Activated T-helper 2 cell treated with anti-CD3 and anti-CD28 coated beads, Interferon-gamma antibody, Interleukin-2, Interleukin-4, amounts not matched to agents 10 μg/mL and 5 μg/mL and 100 μg/mL, durations not matched to agents 14 hours and 24 hours and 36 hours (primary cell): Measurements from ENCODE around the gene SLC6A13. TPM values are rescaled to one million over a fixed set of nuclear protein-coding genes. Genes with fewer than 3 reads are reported as not detected.

Source experiments
- DNase-seq: peaks from one replicate; pipeline ENCODE4 v3.0.0; 2021; ENCODE audit warnings: low spot score
- H3K27ac Mint-ChIP-seq: one replicate; pipeline ENCODE4 v1.8.0; 2021; ENCODE audit warnings: mixed read lengths
- H3K27me3 Mint-ChIP-seq: one replicate; pipeline ENCODE4 v1.8.0; 2021; ENCODE audit warnings: low read depth, mixed read lengths
- H3K36me3 Mint-ChIP-seq: one replicate; pipeline ENCODE4 v1.8.0; 2021; ENCODE audit warnings: low read depth, mixed read lengths
- H3K4me1 Mint-ChIP-seq: one replicate; pipeline ENCODE4 v1.8.0; 2021; ENCODE audit warnings: low read depth, mixed read lengths
- H3K4me3 Mint-ChIP-seq: one replicate; pipeline ENCODE4 v1.8.0; 2021; ENCODE audit warnings: low read depth, mild to moderate bottlenecking, moderate library complexity, mixed read lengths
- H3K9me3 Mint-ChIP-seq: one replicate; pipeline ENCODE4 v1.8.0; 2021; ENCODE audit warnings: mixed read lengths
- intact Hi-C: fragments of 100-400 bp; cut with micrococcal nuclease; formaldehyde crosslinking; loops from one replicate; pipeline ENCODE4 v1.15.1; 2023
- total RNA-seq: library from RNA; stranded (reverse); gene quantifications from 2 replicates; pipeline ENCODE4 v1.2.3, GENCODE V29; 2022

SLC6A13 gene
- total RNA-seq, 1 donor from 2014 or later, result 0.21 TPM

DNA sequence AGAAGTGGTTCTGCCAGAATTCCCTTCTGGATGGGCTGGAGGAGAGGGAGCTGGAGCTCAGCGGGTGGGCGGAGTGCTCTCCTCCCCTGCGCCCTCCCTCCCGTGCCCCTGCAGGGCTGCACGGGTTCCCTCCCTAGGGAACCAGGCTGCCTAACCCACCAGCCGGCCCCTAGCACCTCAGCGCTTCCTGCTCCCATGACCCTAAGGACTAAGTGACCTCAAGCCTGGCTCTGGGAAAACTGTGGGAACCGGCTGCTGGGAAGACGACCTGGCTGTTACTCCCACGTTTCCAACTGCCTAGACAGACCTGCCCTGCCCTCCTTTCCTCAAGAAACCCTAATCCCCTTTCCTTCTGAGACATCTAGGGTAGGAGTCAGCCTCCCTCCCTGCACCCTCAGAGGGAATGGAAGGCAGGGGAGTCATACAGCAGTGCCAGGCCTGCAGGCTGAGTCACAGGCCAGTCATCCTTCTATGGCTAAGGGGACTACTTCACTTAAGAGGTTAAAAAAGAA lies 80.2 kb downstream of the SLC6A13 start:
- DNase-seq, result no peak
- no peak overlapping the region for H3K4me3 Mint-ChIP-seq
- H3K36me3 Mint-ChIP-seq, result no peaks in the 10 kb centered on the region
- intact Hi-C loops, result no loop called here
- H3K27me3 Mint-ChIP-seq, result peaks cover 2% of the 10 kb centered on the region
- H3K27ac Mint-ChIP-seq, result no peak overlapping the region
- H3K9me3 Mint-ChIP-seq, result no peaks in the 10 kb centered on the region
- H3K4me1 Mint-ChIP-seq, result peaks cover 6% of the 10 kb centered on the region

GRCh38 chr12:181921-182320 lies 80.7 kb downstream of the SLC6A13 start:
- H3K4me3 Mint-ChIP-seq, result no peak overlapping the region
- intact Hi-C loops, result no loop called here
- H3K27ac Mint-ChIP-seq, result no peak overlapping the region
- DNase-seq, result no peak
- H3K4me1 Mint-ChIP-seq, result peaks cover 6% of the 10 kb centered on the region
- H3K36me3 Mint-ChIP-seq, result no peaks in the 10 kb centered on the region
- H3K27me3 Mint-ChIP-seq, result peaks cover 2% of the 10 kb centered on the region
- H3K9me3 Mint-ChIP-seq, result no peaks in the 10 kb centered on the region

- H3K4me3 Mint-ChIP-seq, result no peak overlapping the region
- no peak for DNase-seq
- H3K36me3 Mint-ChIP-seq, result no peaks in the 10 kb centered on the region
- intact Hi-C loops, result no loop called here
- H3K9me3 Mint-ChIP-seq, result no peaks in the 10 kb centered on the region
- H3K27ac Mint-ChIP-seq, result no peak overlapping the region
- peaks cover 6% of the 10 kb centered on the region for H3K4me1 Mint-ChIP-seq
- H3K27me3 Mint-ChIP-seq, result peaks cover 2% of the 10 kb centered on the region
These were observed 82.2 kb downstream of the SLC6A13 start for GRCh38 chr12:180445-180844.

DNA sequence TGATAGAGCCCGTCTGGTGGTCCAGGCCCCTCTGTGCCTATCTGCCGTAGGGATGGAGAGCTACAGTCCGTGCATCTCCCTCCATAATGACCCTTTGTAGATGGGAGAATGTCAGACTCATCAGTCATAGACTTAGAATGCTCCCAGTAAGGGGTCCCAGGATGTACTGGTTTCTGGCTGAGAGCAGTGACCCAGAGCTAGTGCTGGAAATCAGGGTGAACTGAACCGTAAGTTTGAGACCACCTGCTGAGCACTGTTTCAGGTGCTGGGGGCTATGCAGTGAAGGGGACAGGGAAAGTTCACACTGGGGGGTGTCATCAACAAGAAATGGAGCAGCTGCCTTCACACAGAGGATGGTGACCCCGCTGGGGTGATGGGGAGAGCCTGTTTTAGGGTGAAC lies 82.8 kb downstream of the SLC6A13 start:
- Mint-ChIP-seq H3K4me1 (peaks cover 6% of the 10 kb centered on the region), H3K27me3 (peaks cover 2% of the 10 kb centered on the region), H3K27ac (no peak overlapping the region), H3K36me3 (no peaks in the 10 kb centered on the region), H3K4me3 (no peak overlapping the region), H3K9me3 (no peaks in the 10 kb centered on the region)
- no peak for DNase-seq
- intact Hi-C loops, result no loop called here

- H3K4me1 Mint-ChIP-seq, result peaks cover 6% of the 10 kb centered on the region
- H3K4me3 Mint-ChIP-seq, result no peak overlapping the region
- no peak overlapping the region for H3K27ac Mint-ChIP-seq
- no peaks in the 10 kb centered on the region for H3K9me3 Mint-ChIP-seq
- intact Hi-C loops, result no loop called here
- H3K27me3 Mint-ChIP-seq, result no peaks in the 10 kb centered on the region
- DNase-seq, result no peak
- H3K36me3 Mint-ChIP-seq, result no peaks in the 10 kb centered on the region
These were observed 83.3 kb downstream of the SLC6A13 start for GRCh38 chr12:179131-179884.

GRCh38 chr12:178829-179109 lies 83.9 kb downstream of the SLC6A13 start:
- H3K27me3 Mint-ChIP-seq, result no peaks in the 10 kb centered on the region
- intact Hi-C loops, result no loop called here
- no peaks in the 10 kb centered on the region for H3K9me3 Mint-ChIP-seq
- H3K4me1 Mint-ChIP-seq, result peaks cover 6% of the 10 kb centered on the region
- H3K27ac Mint-ChIP-seq, result no peak overlapping the region
- no peak for DNase-seq
- no peak overlapping the region for H3K4me3 Mint-ChIP-seq
- no peaks in the 10 kb centered on the region for H3K36me3 Mint-ChIP-seq

DNA sequence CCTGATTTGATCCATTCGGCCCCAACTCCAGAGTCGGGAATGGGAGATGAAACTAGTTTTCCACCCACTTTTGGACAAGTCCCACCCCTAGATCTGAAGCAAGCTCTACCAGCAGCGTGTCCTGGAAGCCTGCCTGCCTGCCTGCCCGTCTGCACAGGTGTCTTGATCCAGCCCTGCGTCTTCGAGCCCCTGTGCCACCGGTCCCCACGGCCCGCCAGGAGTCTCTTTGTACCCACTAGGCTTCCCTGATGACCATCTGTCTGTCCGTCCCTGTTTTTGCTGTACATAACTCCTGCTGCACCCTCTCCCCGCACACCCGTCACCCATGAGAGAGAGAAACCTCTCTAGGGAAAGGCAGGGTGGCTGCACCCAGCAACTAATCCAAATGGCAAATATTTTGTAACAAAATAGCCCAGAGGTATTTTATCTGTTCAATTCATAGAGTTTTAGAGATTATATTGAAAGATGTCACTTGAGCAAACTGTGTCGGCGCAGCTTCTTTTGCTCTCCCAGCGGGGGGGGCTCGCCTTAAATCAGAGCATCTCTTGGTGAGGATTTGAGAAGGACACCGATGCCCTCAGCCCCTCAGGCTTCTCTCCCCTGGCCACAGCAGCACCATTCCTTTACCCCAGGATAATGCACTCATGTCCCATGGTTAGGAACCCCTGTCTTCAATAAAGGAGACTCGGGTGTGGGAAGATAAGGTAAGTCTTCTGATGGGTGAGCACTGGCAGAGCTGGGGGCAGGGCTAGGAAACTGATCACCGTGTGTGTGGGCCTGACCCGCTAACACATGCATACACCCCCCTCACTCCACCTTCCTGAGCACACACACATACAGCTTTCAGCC lies 84.4 kb downstream of the SLC6A13 start:
- H3K27ac Mint-ChIP-seq, result no peak overlapping the region
- no peaks in the 10 kb centered on the region for H3K9me3 Mint-ChIP-seq
- DNase-seq, result no peak
- no peak overlapping the region for H3K4me3 Mint-ChIP-seq
- H3K27me3 Mint-ChIP-seq, result no peaks in the 10 kb centered on the region
- H3K36me3 Mint-ChIP-seq, result no peaks in the 10 kb centered on the region
- peaks cover 6% of the 10 kb centered on the region for H3K4me1 Mint-ChIP-seq
- intact Hi-C loops, result no loop called here

GRCh38 chr12:177336-177979 lies 85.2 kb downstream of the SLC6A13 start:
- no peak overlapping the region for H3K27ac Mint-ChIP-seq
- H3K27me3 Mint-ChIP-seq, result peaks cover 2% of the 10 kb centered on the region
- no peak overlapping the region for H3K4me3 Mint-ChIP-seq
- intact Hi-C loops, result no loop called here
- no peaks in the 10 kb centered on the region for H3K9me3 Mint-ChIP-seq
- H3K4me1 Mint-ChIP-seq, result peaks cover 6% of the 10 kb centered on the region
- H3K36me3 Mint-ChIP-seq, result no peaks in the 10 kb centered on the region
- DNase-seq, result no peak

- Mint-ChIP-seq H3K4me1 (peaks cover 6% of the 10 kb centered on the region), H3K4me3 (no peak overlapping the region), H3K36me3 (no peaks in the 10 kb centered on the region), H3K27me3 (peaks cover 2% of the 10 kb centered on the region), H3K27ac (no peak overlapping the region), H3K9me3 (no peaks in the 10 kb centered on the region)
- intact Hi-C loops, result no loop called here
- no peak for DNase-seq
These were observed 86.1 kb downstream of the SLC6A13 start for GRCh38 chr12:176321-177181.

- peaks cover 2% of the 10 kb centered on the region for H3K27me3 Mint-ChIP-seq
- intact Hi-C loops, result no loop called here
These were observed 86.9 kb downstream of the SLC6A13 start for GRCh38 chr12:175759-176158.

DNA sequence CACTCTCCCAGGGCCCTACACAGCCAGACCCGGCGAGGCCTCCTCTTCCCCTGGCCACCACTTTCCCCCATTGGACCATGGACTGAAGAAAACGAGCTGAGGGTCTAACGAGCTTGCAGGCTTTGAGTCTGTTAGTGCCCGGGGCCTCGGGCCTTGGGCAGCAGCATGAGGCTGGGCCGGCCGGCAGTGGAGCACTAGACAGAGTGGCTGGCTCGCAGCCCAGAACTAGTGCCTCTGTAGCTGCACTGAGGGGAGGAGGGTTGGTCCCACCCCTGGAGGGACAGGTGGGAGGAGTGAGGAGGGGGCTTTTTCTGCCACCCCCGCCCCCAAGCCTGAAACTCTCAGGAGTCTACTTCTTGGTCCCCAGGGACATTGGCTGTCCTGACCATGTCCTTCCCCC lies 87.4 kb downstream of the SLC6A13 start:
- Mint-ChIP-seq H3K36me3 (no peaks in the 10 kb centered on the region), H3K27ac (no peak overlapping the region), H3K27me3 (peaks cover 2% of the 10 kb centered on the region), H3K4me1 (peaks cover 2% of the 10 kb centered on the region), H3K4me3 (no peak overlapping the region), H3K9me3 (no peaks in the 10 kb centered on the region)
- intact Hi-C loops, result no loop called here
- DNase-seq, result no peak

More at GRCh38 chr12:175759-176158, 86.9 kb downstream of the SLC6A13 start:
- Mint-ChIP-seq H3K36me3 (no peaks in the 10 kb centered on the region), H3K27ac (no peak overlapping the region), H3K4me3 (no peak overlapping the region), H3K4me1 (peaks cover 6% of the 10 kb centered on the region), H3K9me3 (no peaks in the 10 kb centered on the region)
- no peak for DNase-seq

- Mint-ChIP-seq H3K36me3 (no peaks in the 10 kb centered on the region), H3K27ac (no peak overlapping the region), H3K4me3 (no peak overlapping the region), H3K27me3 (peaks cover 4% of the 10 kb centered on the region), H3K4me1 (no peaks in the 10 kb centered on the region), H3K9me3 (no peaks in the 10 kb centered on the region)
- DNase-seq, result no peak
- intact Hi-C loops, result no loop called here
These were observed 88.0 kb downstream of the SLC6A13 start for GRCh38 chr12:174596-174995.
